ENCODE data around the gene BEND7.
"Not testable (repeated sequence)": the region's sequence is repeated elsewhere in the genome, so short reads cannot be mapped to it uniquely, and the experiment has no call there.

BEND7 gene

DNA sequence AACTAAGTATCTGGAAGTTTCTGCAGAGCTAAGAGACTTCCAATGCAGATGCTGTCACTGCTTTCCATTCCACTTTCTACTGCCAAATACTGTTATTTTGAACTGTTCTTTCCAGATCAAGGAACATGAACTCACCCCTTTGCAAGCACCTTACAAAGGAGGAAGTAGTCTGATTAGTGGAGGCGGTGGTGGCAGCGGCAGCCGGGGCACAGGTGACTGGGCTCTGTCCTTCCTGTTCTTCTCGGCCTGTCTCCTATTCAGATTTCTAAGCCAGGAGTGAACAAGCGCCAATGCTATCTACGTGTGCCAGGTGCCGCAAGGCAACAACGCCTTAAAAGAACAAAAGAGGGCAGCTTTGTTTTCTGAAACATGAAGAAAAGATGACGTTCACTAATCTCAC is 44.9 kb downstream of the BEND7 start:
- FAIRE-seq (no peak), DNase-seq (ENCODE audit: insufficient read length, low spot score) (no peak)

DNA sequence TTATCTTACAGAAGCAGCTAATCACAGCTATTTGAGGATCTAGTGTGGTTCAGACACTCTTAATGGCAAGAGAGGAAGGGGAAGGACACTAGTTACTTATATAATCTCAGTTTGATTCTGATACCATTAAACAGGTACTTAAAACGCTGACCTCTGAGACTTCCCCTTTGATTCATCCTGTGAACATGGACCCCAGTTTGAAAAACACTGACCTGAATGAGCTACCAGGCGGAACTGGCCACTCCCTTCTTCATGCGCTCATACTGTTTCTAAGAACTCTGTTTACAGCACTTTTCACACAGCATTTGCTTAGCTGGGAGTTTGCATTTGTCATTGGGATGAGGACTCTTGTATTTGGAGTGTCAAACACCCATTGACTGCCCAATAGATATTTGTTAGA is 45.7 kb downstream of the BEND7 start:
- no peak for FAIRE-seq

DNA sequence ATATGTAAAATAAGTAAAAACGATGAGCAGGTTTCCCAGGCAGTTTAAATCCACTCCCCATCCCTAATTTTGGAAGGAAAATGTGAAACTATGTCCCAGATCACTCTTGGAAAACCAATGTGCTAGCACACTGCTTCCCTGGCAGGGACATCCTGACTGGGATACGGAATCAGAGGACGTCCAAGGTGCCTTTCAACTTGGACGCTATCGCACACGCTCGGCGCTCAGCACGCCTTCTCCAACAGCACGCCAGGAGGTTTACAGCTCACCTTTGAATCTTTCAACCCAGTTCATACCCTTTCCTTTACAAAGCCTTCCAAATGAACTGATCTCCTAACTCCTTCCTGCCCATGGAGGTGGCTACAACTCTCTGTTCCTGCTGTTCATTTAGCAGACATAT is 47.1 kb downstream of the BEND7 start:
- FAIRE-seq = no peak

More for the DNA sequence above, 45.7 kb downstream of the BEND7 start:
- DNase-seq (ENCODE audit: insufficient read length, low spot score) = no peak

DNA sequence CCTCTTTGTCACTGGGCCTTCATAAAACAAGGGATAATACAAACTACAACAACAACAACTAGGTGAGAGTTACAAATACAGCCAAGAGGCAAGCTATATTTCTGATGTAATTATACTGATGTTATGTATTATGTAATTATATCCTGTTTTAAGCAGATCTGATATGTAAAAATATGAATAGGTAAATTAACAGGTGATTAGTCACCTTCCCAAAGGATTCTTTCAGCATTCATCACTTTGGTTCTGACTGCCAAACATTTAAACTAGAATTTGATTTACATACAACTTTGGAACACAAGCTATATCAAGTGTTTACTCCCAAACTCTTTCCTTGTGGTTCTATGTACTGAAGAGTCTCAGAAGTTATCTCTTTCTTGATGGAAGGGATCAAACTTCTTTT is 53.7 kb downstream of the BEND7 start:
- DNase-seq (ENCODE audit: insufficient read length, low spot score) = no peak

More for the DNA sequence above, 47.1 kb downstream of the BEND7 start:
- DNase-seq (ENCODE audit: insufficient read length, low spot score) = no peak

DNA sequence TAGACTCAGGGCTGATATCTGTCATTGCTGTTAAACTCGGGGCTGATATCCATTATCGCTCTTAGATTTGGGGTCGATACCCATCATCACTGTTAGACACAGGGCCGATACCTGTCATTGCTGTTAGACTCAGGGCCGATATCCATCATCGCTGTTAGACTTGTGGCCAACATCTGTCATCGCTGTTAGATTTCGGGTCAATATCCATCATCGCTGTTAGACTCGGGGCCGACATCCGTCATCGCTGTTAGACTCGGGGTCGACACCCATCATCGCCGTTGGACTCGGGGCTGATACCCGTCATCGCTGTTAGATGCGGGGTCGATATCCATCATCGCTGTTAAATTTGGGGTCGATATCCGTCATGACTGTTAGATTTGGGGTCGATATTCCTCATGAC is 54.8 kb downstream of the BEND7 start:
- FAIRE-seq (no peak), DNase-seq (ENCODE audit: insufficient read length, low spot score) (no peak)

More for the DNA sequence above, 53.7 kb downstream of the BEND7 start:
- no peak for FAIRE-seq

GRCh38 chr10:13472359-13472758 is 56.5 kb downstream of the BEND7 start:
- FAIRE-seq (no peak), DNase-seq (ENCODE audit: insufficient read length, low spot score) (no peak)

DNA sequence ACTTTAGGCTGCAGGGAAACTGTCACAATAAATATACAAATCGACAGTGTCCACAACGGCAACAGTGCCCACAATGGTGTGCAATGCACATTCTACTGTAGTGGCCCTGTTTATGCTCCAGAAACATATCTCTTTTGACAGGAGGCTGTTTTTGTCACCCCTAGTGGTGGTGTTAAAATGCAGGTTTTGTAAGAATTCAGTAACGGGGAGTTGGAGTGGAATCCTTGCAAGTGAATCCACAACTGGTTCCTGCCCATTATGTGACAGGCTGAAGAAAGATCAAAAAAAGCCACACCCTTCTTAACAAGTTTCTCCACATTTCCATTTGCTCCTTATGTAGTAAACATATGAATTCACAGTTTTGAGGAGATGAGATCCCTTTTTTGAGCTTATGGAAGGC is 58.5 kb downstream of the BEND7 start:
- DNase-seq (ENCODE audit: insufficient read length, low spot score) (no peak), FAIRE-seq (no peak)

DNA sequence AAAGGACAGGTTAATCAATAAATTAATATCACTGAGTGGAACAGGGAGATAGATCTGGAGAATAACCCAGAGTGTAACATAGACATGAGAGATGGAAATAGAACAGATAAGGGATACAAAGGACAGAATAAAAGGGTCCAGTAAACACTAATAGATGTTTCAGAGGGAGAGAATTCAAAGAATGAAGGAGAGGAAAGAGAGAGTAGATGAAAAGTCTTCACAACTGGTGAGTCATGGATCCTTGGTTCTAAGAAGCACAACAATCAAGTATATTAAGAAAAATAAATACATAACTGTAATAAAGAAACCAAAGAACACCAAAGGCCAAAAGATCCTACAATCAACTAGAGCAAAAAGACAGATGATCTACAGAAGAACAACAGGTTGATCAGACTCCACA is 66.3 kb downstream of the BEND7 start:
- DNase-seq (ENCODE audit: insufficient read length, low spot score) (no peak), FAIRE-seq (no peak)

DNA sequence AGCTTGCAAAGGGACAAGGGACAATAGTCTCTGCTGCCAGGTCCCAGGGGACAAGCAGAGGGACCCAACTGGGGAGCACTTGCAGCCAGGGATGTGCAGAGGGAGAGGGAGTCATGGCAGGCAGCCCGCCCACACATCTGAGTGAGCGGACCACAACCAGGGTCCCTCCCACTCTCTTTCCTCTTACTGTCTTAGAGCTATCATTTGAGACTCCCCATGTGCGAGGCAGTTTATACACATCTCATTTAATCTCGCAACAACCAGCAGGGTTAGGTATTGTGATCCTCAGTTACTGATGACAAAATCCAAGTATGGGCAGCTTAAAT is 70.2 kb downstream of the BEND7 start:
- DNase-seq (ENCODE audit: insufficient read length, low spot score) (no peak), FAIRE-seq (no peak)

DNA sequence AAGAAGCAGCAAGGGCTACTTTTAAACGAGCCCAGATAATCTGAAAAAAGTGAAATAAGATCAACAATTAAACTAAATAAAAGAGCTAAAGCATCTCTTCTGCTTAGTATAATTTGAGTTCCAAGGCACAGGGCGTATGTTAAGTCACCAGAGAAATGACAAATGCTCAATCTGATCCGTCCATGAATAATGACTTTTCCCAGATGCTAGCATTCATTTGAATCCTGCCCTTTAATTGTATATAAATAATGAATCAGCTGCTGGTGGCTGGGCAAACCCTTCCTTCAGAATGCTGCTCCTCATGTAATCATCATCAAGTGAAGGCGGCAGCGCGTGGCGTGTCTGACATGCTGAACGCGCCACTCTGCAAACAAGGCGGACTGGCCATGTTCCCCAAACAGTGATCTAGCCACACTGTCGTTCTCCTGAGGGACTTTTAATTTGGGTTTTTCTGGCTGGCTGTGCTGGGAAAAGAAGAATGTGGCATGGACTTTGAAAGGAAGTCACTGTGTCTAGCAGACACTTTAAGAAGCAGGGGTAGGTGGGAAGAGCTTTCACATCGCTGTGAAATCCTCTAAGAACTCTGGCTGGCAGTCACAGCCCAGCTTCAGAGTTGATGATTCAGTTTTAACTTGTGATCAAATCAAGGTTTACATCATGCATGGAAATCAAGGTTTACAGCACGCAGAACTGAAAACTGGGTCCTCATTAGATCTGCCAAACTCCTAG is 70.7 kb downstream of the BEND7 start:
- DNase-seq (ENCODE audit: insufficient read length, low spot score) = no peak
- no peak for FAIRE-seq

GRCh38 chr10:13453896-13454295 is 74.9 kb downstream of the BEND7 start:
- DNase-seq (ENCODE audit: insufficient read length, low spot score) (no peak), FAIRE-seq (peak; percentile 8)

- DNase-seq (ENCODE audit: insufficient read length, low spot score) (no peak), FAIRE-seq (no peak)
Measured at GRCh38 chr10:13450069-13450468, 78.7 kb downstream of the BEND7 start.

DNA sequence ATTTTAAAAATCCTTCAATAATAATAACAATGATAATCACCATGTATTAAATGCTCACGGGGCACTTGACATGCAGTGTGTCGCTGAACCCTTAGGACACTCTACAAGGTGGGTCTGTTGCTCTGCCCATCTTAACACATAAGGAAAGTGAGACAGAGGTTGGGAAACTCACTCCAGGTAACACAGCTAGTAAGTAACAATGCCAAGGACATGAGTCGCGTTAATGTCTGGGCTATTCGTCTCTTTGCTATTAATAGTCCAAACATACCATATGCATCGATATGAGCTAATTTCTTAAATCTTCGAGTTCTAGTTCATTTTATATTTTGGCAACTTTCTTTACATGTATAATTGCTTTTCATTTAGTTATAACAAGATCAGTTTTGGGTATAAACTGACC is 79.5 kb downstream of the BEND7 start:
- FAIRE-seq (no peak), DNase-seq (ENCODE audit: insufficient read length, low spot score) (no peak)

DNA sequence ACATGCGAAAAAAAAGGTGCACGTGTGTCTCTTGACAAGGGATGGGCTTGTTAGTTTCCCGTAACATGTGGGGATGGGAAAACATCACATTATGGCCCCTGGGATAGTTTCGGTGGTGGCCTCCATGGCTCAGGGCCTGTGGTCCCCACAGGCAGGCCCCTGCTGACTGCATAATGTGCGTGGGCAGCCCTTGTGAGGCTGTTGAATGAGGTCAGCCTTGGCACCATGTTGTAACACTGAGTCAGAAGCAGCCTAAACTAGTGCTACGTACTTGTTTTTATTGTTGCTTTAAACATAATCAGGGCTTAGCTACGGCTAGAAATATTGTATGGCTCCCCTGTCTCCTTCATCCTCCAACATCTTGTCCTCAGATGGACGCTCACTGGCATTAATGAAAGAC is 80.6 kb downstream of the BEND7 start:
- DNase-seq (ENCODE audit: insufficient read length, low spot score) = no peak
- no peak for FAIRE-seq

- DNase-seq (ENCODE audit: insufficient read length, low spot score) = no peak
- FAIRE-seq = no peak
Measured at GRCh38 chr10:13445656-13446400, 83.0 kb downstream of the BEND7 start.

GRCh38 chr10:13441476-13441875 is 87.3 kb downstream of the BEND7 start:
- DNase-seq (ENCODE audit: insufficient read length, low spot score) (no peak), FAIRE-seq (no peak)

DNA sequence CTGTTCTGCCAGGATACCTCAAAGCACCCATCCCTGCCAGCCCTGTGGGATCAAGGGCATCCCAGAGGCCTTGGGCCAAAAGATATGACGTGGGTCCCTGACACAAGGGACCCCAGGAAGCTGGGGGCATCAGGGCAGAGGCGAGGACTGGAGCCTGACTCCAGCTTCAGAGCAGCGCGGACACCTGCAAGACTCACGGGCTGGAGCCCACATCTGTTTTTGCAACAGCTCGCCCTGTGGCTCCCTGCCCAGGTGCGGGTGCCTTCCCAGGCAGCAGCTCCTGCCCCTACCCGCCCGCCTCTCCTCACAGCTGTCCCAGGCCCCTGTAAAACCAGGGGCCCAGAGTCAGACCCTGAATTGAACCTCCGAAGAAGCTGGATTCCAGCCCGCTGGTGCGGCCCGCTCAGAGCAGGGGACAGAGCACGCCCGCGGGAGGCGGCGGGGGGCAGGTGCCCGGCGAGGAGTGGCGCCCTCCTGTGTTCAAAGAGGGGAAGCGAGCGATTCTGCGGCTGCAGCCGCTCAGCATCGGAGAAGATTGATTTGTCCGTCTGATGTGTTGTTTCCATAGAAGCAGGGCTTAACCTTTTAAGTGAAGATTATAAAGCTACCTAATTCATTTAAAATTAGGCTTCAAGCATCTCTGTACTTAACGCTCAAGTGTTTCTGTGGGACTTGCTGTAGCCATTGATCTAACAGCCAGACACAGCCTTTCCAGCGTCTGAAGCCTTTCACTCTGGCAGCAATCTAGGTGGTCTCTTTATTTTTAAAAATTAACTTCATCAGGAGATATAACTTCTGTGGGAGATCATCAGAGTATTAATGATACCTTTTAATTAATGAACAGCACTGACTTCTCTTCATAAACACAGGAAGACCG is 88.4 kb downstream of the BEND7 start:
- DNase-seq (ENCODE audit: insufficient read length, low spot score) (peak; percentile 61), FAIRE-seq (peak; percentile 56)

- FAIRE-seq (no peak), DNase-seq (ENCODE audit: insufficient read length, low spot score) (no peak)
Measured at GRCh38 chr10:13439313-13440184, 89.3 kb downstream of the BEND7 start.

DNA sequence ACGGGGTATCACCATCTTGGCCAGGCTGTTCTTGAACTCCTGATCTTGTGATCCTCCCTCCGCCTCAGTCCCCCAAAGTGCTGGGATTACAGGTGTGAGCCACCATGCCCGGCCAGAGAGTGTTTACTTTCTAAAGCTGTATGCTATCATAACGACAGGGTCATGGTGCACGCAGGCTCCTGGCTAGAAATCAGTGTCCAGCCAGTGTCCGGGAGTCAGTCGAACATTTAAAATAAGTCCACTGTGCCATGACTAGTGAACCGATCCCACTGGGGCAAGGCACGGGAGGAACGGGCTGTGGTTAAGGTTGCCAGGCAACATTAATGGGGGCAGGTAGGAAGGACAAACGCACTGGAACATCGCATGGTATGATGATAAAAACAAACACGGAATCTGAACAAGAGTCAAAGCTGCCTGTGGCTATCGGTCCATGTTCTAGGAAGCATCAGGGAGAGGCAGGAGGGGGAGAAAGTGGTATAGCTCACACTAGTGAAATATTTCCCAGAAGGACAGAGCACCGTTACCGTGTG is 91.7 kb downstream of the BEND7 start:
- FAIRE-seq = no peak
- no peak for DNase-seq (ENCODE audit: insufficient read length, low spot score)

GRCh38 chr10:13427943-13428342 is 100.9 kb downstream of the BEND7 start:
- FAIRE-seq; DNase-seq (ENCODE audit: insufficient read length, low spot score): not testable (repeated sequence)
